Loucy (cell line): ENCODE measurements around the gene PLVAP.

Experiments
- H2AFZ ChIP-seq: fragments of 200-600 bp; sonication (generic); 2 replicates; pipeline ENCODE4 v1.6.0; 2016; ENCODE audit warnings: antibody characterized with exemption, mild to moderate bottlenecking, low read length, moderate library complexity
- H3F3A ChIP-seq: fragments of 200-600 bp; 2 replicates; pipeline ENCODE4 v1.6.0; 2016; ENCODE audit warnings: antibody characterized with exemption, low read depth, mild to moderate bottlenecking
- H3K27me3 ChIP-seq: fragments of 200-600 bp; sonication (generic); 2 replicates; pipeline ENCODE4 v1.6.1; 2014; ENCODE audit warnings: low read length, mild to moderate bottlenecking; ENCODE audit not compliant: insufficient read depth, poor library complexity, severe bottlenecking
- H3K36me3 ChIP-seq: fragments of 200-600 bp; sonication (generic); 2 replicates; pipeline ENCODE4 v1.6.1; 2016; ENCODE audit warnings: low read length; ENCODE audit not compliant: insufficient read depth
- H3K4me1 ChIP-seq: fragments of 200-600 bp; sonication (generic); 2 replicates; pipeline ENCODE4 v1.5.1; 2014; ENCODE audit warnings: low read length, mild to moderate bottlenecking; ENCODE audit not compliant: insufficient read depth, poor library complexity, severe bottlenecking
- H3K4me2 ChIP-seq: fragments of 200-600 bp; sonication (generic); 2 replicates; pipeline ENCODE4 v1.6.0; 2014; ENCODE audit warnings: antibody characterized with exemption, low read length, low read depth, mild to moderate bottlenecking; ENCODE audit not compliant: poor library complexity, severe bottlenecking
- H3K4me3 ChIP-seq: fragments of 200-600 bp; sonication (generic); 2 replicates; pipeline ENCODE4 v1.5.1; 2014; ENCODE audit warnings: low read length, mild to moderate bottlenecking, mixed read lengths; ENCODE audit not compliant: poor library complexity, severe bottlenecking
- H3K79me2 ChIP-seq: fragments of 200-600 bp; sonication (generic); 2 replicates; pipeline ENCODE4 v1.6.1; 2014; ENCODE audit warnings: low read length; ENCODE audit not compliant: insufficient read depth
- H3K9ac ChIP-seq: fragments of 200-600 bp; sonication (generic); 2 replicates; pipeline ENCODE4 v1.6.0; 2014; ENCODE audit warnings: mild to moderate bottlenecking, low read depth, low read length, moderate library complexity; ENCODE audit not compliant: poor library complexity, severe bottlenecking
- H3K9me2 ChIP-seq: fragments of 200-600 bp; sonication (generic); replicated peaks from 2 replicates; pipeline ENCODE4 v1.6.1; 2016; ENCODE audit warnings: low read depth, low read length, mixed read lengths
- H3K9me3 ChIP-seq: fragments of 200-600 bp; sonication (generic); 2 replicates; pipeline ENCODE4 v1.6.1; 2014; ENCODE audit warnings: mild to moderate bottlenecking, antibody characterized with exemption, low read length, low read depth; ENCODE audit not compliant: insufficient read depth
- H4K20me1 ChIP-seq: fragments of 200-600 bp; sonication (generic); 2 replicates; pipeline ENCODE4 v1.6.0; 2014; ENCODE audit warnings: antibody characterized with exemption, low read length, mild to moderate bottlenecking; ENCODE audit not compliant: insufficient read depth, poor library complexity, severe bottlenecking
- CTCF ChIP-seq: fragments of 200-600 bp; sonication (generic); conservative IDR thresholded peaks from 2 replicates; pipeline ENCODE4 v1.5.1; 2014; ENCODE audit warnings: mild to moderate bottlenecking, antibody characterized with exemption, low read length
- EZH2phosphoT487 ChIP-seq: fragments of 200-600 bp; IDR thresholded peaks from 2 replicates; pipeline ENCODE4 v1.6.1; 2018; ENCODE audit warnings: antibody characterized with exemption, mild to moderate bottlenecking, moderate library complexity, borderline replicate concordance

PLVAP gene

DNA sequence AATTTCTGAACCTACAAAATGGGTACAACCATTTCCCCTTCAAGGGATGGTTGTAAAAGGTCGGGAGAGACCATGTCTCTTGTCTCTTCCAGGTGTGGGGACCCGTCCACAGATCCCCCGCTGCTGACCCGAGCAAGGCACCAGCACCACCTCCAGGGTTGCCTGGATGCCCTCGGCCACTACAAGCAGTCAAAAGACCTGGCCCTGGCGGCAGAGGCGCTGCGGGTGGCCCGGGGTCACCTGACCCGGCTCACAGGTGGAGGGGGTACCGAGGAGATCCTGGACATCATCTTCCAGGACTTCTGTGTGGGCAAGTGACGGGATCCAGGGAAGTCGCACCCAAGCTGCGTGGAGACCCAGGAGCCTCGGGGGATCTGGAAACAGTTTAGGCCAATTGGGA, 35.8 kb downstream of the PLVAP start:
- Histone ChIP-seq H3K9me3 (no peaks in the 10 kb centered on the region), H3K9ac (no peak overlapping the region)
- TF ChIP-seq EZH2phosphoT487 = no peak
- no peak for TF ChIP-seq CTCF

DNA sequence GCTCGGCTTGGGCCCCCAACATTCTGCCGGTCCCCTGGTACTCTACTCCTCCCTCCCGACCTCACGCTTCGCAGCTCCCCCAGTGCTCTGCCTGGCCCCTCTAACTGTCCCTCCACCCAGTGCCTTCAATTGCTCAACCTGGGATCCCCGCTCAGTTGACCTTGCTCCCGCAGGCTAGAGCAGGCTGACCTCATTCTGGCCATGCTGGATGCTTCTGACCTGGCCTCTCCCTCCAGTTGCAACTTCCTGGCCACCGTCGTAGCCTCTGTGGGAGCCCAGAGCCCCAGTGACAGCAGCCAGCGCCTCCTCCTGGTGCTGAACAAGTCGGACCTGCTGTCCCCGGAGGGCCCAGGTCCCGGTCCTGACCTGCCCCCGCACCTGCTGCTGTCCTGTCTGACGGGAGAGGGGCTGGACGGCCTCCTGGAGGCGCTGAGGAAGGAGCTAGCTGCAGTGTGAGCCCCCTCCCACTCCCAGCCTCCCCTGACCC, 36.2 kb downstream of the PLVAP start:
- H2AFZ ChIP-seq = no peak overlapping the region
- no peaks in the 10 kb centered on the region for H3K9me3 ChIP-seq
- H3F3A ChIP-seq = peaks cover 6% of the 10 kb centered on the region; the same call in 1 of the 2 replicates
- H3K4me2 ChIP-seq = no peak overlapping the region
- no peak for TF ChIP-seq EZH2phosphoT487
- TF ChIP-seq CTCF = no peak
- H3K9me2 ChIP-seq = no peaks in the 10 kb centered on the region
- no peak overlapping the region for H3K9ac ChIP-seq
- peaks cover 15% of the 10 kb centered on the region; the same call in 1 of the 2 replicates for H3K79me2 ChIP-seq
- no peak overlapping the region for H3K4me3 ChIP-seq
- H3K4me1 ChIP-seq = peaks cover 9% of the 10 kb centered on the region
- H4K20me1 ChIP-seq = peaks cover 6% of the 10 kb centered on the region
- no peaks in the 10 kb centered on the region for H3K27me3 ChIP-seq
- H3K36me3 ChIP-seq = 0 out of 2 replicates have a peak, but pooled peaks cover 3% of the 10 kb centered on the region

More for the DNA sequence above, 35.8 kb downstream of the PLVAP start:
- Histone ChIP-seq H3K4me3 (no peak overlapping the region), H3K9me2 (no peaks in the 10 kb centered on the region), H3K27me3 (no peaks in the 10 kb centered on the region), H3F3A (peaks cover 6% of the 10 kb centered on the region; the same call in 1 of the 2 replicates), H4K20me1 (peaks cover 6% of the 10 kb centered on the region), H3K4me1 (peaks cover 9% of the 10 kb centered on the region), H3K4me2 (no peak overlapping the region), H3K79me2 (peaks cover 15% of the 10 kb centered on the region; the same call in 1 of the 2 replicates), H2AFZ (no peak overlapping the region), H3K36me3 (0 out of 2 replicates have a peak, but pooled peaks cover 3% of the 10 kb centered on the region)

DNA sequence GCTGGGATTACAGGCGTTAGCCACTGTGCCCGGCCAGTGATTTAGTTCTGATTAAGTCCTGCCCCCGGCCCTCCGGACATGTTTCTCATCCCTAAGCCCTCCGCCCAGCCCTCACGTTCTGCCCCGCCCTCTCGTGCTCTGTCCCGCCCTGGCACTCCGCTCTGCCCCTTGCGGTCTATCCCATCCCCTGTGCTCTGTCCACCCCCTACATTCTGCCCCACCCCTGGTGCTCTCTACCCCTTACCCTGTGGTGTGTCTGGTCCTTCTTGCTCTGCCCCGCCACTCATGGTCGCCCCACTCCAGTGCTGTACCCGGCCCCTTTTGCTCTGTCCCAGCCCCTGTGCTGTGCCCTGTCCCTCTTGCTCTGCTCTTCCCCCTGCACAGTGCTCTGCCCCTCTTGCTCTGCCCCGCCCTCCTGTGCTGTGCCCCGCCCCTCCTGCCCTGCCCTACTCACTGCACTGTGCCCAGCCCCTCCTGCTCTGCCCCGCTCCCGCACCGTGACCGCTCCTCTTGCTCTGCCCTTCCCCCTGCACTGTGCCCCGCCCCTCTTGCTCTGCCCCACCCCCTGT, 36.8 kb downstream of the PLVAP start:
- H3F3A ChIP-seq = peaks cover 6% of the 10 kb centered on the region; the same call in 1 of the 2 replicates
- H3K9me2 ChIP-seq = no peaks in the 10 kb centered on the region
- no peak for TF ChIP-seq EZH2phosphoT487
- TF ChIP-seq CTCF = no peak
- 0 out of 2 replicates have a peak, but pooled peaks cover 3% of the 10 kb centered on the region for H3K36me3 ChIP-seq
- H4K20me1 ChIP-seq = peaks cover 6% of the 10 kb centered on the region
- H2AFZ ChIP-seq = no peak overlapping the region
- peaks cover 13% of the 10 kb centered on the region for H3K4me1 ChIP-seq
- peaks cover 15% of the 10 kb centered on the region; the same call in 1 of the 2 replicates for H3K79me2 ChIP-seq
- no peaks in the 10 kb centered on the region for H3K9me3 ChIP-seq
- no peak overlapping the region for H3K4me3 ChIP-seq
- no peak overlapping the region for H3K4me2 ChIP-seq
- H3K27me3 ChIP-seq = no peaks in the 10 kb centered on the region
- H3K9ac ChIP-seq = no peak overlapping the region
